Measurements from ENCODE around the gene SMIM17.

DNA sequence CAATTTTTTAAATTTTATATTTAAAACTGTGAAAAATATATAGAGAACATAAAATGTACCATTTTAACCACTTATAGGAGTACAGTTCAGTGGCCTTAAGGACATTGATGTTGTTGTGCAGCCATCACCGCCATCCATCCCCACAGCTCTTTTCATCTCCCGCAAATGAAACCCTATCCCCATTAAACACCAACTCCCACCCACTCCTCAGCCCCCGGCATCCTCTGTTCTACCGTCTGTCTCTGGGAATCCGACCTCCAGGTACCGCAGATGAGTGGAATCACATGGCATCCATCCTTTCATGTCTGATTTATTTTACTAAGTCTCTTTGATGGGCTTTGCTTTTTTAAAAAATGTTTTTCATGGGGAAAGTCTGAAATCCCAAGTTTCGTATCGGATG, 23.8 kb upstream of the SMIM17 start:
- TF ChIP-seq, protein P1, sequence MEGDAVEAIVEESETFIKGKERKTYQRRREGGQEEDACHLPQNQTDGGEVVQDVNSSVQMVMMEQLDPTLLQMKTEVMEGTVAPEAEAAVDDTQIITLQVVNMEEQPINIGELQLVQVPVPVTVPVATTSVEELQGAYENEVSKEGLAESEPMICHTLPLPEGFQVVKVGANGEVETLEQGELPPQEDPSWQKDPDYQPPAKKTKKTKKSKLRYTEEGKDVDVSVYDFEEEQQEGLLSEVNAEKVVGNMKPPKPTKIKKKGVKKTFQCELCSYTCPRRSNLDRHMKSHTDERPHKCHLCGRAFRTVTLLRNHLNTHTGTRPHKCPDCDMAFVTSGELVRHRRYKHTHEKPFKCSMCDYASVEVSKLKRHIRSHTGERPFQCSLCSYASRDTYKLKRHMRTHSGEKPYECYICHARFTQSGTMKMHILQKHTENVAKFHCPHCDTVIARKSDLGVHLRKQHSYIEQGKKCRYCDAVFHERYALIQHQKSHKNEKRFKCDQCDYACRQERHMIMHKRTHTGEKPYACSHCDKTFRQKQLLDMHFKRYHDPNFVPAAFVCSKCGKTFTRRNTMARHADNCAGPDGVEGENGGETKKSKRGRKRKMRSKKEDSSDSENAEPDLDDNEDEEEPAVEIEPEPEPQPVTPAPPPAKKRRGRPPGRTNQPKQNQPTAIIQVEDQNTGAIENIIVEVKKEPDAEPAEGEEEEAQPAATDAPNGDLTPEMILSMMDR (IDR thresholded peaks at IDR 0.05; ENCODE audit: low read length) = no peak
- TF ChIP-seq EZH2 (IDR thresholded peaks at IDR 0.05; ENCODE audit: borderline replicate concordance, low read length) = no peak

Measured in OCI-LY1 (cell line).